Measurements from ENCODE around the gene KLHL42. TPM values are rescaled to one million over a fixed set of nuclear protein-coding genes. Genes with fewer than 3 reads are reported as not detected.

The KLHL42 gene
- total and polyA plus RNA-seq, 2 of the 13 experiments (the other 11 are each of a cell fraction or from before 2014, with no cell fraction given), result 13.5 to 14.0 TPM

DNA sequence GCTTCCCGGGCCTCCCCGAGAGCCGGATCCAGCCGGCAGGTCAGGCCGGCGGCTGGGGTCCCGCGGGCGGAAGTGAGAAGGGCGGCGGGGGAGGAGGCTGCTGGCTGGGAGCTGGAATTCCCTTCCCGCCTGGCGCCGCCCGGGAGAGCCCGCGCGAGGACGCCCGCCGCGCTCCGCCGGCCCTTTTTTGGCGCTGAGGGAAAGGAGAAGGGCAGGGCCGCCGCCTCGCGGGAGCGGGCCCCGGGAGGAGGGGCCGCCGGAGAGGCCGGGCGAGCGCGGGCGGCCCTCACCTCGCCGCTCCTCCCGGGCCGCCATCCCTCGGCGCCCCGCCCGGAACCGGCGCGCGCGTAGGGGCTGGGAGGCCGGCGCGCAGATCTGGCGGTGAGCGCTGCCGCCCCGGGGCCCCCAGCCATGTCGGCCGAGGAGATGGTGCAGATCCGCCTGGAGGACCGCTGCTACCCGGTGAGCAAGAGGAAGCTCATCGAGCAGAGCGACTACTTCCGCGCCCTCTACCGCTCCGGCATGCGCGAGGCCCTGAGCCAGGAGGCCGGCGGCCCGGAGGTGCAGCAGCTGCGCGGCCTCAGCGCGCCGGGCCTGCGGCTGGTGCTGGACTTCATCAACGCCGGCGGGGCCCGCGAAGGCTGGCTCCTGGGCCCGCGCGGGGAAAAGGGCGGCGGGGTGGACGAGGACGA is at the start of gene KLHL42, which contains the start of gene MANSC4 (continued):
- TF ChIP-seq, protein P1, sequence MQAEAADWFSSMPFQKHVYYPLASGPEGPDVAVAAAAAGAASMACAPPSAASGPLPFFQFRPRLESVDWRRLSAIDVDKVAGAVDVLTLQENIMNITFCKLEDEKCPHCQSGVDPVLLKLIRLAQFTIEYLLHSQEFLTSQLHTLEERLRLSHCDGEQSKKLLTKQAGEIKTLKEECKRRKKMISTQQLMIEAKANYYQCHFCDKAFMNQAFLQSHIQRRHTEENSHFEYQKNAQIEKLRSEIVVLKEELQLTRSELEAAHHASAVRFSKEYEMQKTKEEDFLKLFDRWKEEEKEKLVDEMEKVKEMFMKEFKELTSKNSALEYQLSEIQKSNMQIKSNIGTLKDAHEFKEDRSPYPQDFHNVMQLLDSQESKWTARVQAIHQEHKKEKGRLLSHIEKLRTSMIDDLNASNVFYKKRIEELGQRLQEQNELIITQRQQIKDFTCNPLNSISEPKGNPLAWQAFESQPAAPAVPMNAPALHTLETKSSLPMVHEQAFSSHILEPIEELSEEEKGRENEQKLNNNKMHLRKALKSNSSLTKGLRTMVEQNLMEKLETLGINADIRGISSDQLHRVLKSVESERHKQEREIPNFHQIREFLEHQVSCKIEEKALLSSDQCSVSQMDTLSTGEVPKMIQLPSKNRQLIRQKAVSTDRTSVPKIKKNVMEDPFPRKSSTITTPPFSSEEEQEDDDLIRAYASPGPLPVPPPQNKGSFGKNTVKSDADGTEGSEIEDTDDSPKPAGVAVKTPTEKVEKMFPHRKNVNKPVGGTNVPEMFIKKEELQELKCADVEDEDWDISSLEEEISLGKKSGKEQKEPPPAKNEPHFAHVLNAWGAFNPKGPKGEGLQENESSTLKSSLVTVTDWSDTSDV (CRISPR knock-in tag; IDR thresholded peaks at IDR 0.05), result 0 out of 2 replicates have a peak, but pooled peaks have one; percentile 26
- TF ChIP-seq ZNF20 (CRISPR knock-in tag; IDR thresholded peaks at IDR 0.05), result no peak
- no peak for TF ChIP-seq ZNF337 (CRISPR knock-in tag; IDR thresholded peaks at IDR 0.05; ENCODE audit: borderline replicate concordance, low read depth)
- peak; percentile 72; the same call in 1 of the 2 replicates for TF ChIP-seq SATB2 (CRISPR knock-in tag; IDR thresholded peaks at IDR 0.05)
- 0 out of 2 replicates have a peak, but pooled peaks have one; percentile 20 for TF ChIP-seq ZNF205 (CRISPR knock-in tag; IDR thresholded peaks at IDR 0.05)
- 0 out of 2 replicates have a peak, but pooled peaks have one; percentile 38 for TF ChIP-seq ZNF160 (CRISPR knock-in tag; IDR thresholded peaks at IDR 0.05)
- TF ChIP-seq, protein P2, sequence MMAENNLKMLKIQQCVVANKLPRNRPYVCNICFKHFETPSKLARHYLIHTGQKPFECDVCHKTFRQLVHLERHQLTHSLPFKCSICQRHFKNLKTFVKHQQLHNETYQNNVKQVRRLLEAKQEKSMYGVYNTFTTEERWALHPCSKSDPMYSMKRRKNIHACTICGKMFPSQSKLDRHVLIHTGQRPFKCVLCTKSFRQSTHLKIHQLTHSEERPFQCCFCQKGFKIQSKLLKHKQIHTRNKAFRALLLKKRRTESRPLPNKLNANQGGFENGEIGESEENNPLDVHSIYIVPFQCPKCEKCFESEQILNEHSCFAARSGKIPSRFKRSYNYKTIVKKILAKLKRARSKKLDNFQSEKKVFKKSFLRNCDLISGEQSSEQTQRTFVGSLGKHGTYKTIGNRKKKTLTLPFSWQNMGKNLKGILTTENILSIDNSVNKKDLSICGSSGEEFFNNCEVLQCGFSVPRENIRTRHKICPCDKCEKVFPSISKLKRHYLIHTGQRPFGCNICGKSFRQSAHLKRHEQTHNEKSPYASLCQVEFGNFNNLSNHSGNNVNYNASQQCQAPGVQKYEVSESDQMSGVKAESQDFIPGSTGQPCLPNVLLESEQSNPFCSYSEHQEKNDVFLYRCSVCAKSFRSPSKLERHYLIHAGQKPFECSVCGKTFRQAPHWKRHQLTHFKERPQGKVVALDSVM (CRISPR knock-in tag; IDR thresholded peaks at IDR 0.05), result peak; percentile 90
- TF ChIP-seq ASH2L (IDR thresholded peaks at IDR 0.05; ENCODE audit: insufficient read length, low read depth, low read length), result peak; percentile 47
- peak; percentile 21; the same call in 1 of the 2 replicates for TF ChIP-seq MYC (CRISPR knock-in tag; IDR thresholded peaks at IDR 0.05; ENCODE audit: borderline replicate concordance)
- TF ChIP-seq ZNF563 (CRISPR knock-in tag; IDR thresholded peaks at IDR 0.05), result 0 out of 2 replicates have a peak, but pooled peaks have one; percentile 18
- TF ChIP-seq CBX2 (IDR thresholded peaks at IDR 0.05; ENCODE audit: low read depth, low read length), result no peak
- TF ChIP-seq CBX2 (CRISPR knock-in tag; IDR thresholded peaks at IDR 0.05; ENCODE audit: low read depth), result 0 out of 2 replicates have a peak, but pooled peaks have one; percentile 41
- TF ChIP-seq HNRNPLL (IDR thresholded peaks at IDR 0.05; ENCODE audit: low read depth, low read length, poor library complexity, severe bottlenecking), result peak; percentile 68
- TF ChIP-seq, protein P3, sequence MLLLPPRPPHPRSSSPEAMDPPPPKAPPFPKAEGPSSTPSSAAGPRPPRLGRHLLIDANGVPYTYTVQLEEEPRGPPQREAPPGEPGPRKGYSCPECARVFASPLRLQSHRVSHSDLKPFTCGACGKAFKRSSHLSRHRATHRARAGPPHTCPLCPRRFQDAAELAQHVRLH (CRISPR knock-in tag; IDR thresholded peaks at IDR 0.05; ENCODE audit: borderline replicate concordance, low read depth), result 0 out of 2 replicates have a peak, but pooled peaks have one; percentile 12
- 0 out of 2 replicates have a peak, but pooled peaks have one; percentile 46 for TF ChIP-seq ZSCAN30 (CRISPR knock-in tag; IDR thresholded peaks at IDR 0.05)
- TF ChIP-seq HOXD1 (CRISPR knock-in tag; IDR thresholded peaks at IDR 0.05), result 0 out of 2 replicates have a peak, but pooled peaks have one; percentile 25
- peak; percentile 45 for TF ChIP-seq TAF1 (CRISPR knock-in tag; IDR thresholded peaks at IDR 0.05)
- TF ChIP-seq, protein P4, sequence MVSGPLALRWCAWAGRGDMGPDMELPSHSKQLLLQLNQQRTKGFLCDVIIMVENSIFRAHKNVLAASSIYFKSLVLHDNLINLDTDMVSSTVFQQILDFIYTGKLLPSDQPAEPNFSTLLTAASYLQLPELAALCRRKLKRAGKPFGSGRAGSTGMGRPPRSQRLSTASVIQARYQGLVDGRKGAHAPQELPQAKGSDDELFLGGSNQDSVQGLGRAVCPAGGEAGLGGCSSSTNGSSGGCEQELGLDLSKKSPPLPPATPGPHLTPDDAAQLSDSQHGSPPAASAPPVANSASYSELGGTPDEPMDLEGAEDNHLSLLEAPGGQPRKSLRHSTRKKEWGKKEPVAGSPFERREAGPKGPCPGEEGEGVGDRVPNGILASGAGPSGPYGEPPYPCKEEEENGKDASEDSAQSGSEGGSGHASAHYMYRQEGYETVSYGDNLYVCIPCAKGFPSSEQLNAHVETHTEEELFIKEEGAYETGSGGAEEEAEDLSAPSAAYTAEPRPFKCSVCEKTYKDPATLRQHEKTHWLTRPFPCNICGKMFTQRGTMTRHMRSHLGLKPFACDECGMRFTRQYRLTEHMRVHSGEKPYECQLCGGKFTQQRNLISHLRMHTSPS (CRISPR knock-in tag; IDR thresholded peaks at IDR 0.05; ENCODE audit: low read depth), result 0 out of 2 replicates have a peak, but pooled peaks have one; percentile 4
- TF ChIP-seq, protein P5, sequence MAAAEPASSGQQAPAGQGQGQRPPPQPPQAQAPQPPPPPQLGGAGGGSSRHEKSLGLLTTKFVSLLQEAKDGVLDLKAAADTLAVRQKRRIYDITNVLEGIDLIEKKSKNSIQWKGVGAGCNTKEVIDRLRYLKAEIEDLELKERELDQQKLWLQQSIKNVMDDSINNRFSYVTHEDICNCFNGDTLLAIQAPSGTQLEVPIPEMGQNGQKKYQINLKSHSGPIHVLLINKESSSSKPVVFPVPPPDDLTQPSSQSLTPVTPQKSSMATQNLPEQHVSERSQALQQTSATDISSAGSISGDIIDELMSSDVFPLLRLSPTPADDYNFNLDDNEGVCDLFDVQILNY (CRISPR knock-in tag; conservative IDR thresholded peaks at IDR 0.05), result 0 out of 2 replicates have a peak, but pooled peaks have one; percentile 29
- peak; percentile 78 for TF ChIP-seq POLR2G (IDR thresholded peaks at IDR 0.05; ENCODE audit: low read depth, low read length)
